HL-60 (cell line): ENCODE data around the gene BTBD16.

Experiments used
- CTCF ChIP-seq: IDR thresholded peaks from one replicate; pipeline ENCODE4 v1.5.1; 2011; ENCODE audit warnings: low read length, control low read depth, inconsistent platforms; ENCODE audit not compliant: insufficient read depth
- GABPA ChIP-seq: IDR thresholded peaks from 2 replicates; pipeline ENCODE4 v1.6.1; 2012; ENCODE audit warnings: low read depth
- POLR2AphosphoS5 ChIP-seq: IDR thresholded peaks from 2 replicates; pipeline ENCODE4 v1.6.1; 2012; ENCODE audit warnings: low read depth
- REST ChIP-seq: IDR thresholded peaks from 2 replicates; pipeline ENCODE4 v1.6.1; 2012; ENCODE audit warnings: low read depth; ENCODE audit not compliant: insufficient replicate concordance

GRCh38 chr10:122263971-122264370, 7.1 kb upstream of the BTBD16 start:
- no peak for TF ChIP-seq CTCF
- no peak for TF ChIP-seq REST
- no peak for TF ChIP-seq GABPA
- no peak for TF ChIP-seq POLR2AphosphoS5
